HG02981 (cell line): Measurements from ENCODE around the gene IMP4.
A peak's percentile ranks its signal among the peaks of the same experiment; 100 is the strongest.
"Not testable (repeated sequence)": the region's sequence is repeated elsewhere in the genome, so short reads cannot be mapped to it uniquely, and the experiment has no call there.

Experiments used
- ATAC-seq: cut with Tn5 transposase; IDR thresholded peaks from one replicate; pipeline ENCODE4 v1.9.1; 2021; ENCODE audit warnings: mild to moderate bottlenecking, moderate library complexity; ENCODE audit not compliant: unreplicated experiment

IMP4 gene, protein sequence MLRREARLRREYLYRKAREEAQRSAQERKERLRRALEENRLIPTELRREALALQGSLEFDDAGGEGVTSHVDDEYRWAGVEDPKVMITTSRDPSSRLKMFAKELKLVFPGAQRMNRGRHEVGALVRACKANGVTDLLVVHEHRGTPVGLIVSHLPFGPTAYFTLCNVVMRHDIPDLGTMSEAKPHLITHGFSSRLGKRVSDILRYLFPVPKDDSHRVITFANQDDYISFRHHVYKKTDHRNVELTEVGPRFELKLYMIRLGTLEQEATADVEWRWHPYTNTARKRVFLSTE

GRCh38 chr2:130342533-130343275, at the start of gene IMP4:
Gene IMP4 (plus strand): TSS chr2:130342897. CDS start chr2:130342933, 36 bp downstream.
- ATAC-seq, result peak; percentile 85

- ATAC-seq, result no peak
Observed at GRCh38 chr2:130300258-130300969, 42.3 kb upstream of the IMP4 start.

DNA sequence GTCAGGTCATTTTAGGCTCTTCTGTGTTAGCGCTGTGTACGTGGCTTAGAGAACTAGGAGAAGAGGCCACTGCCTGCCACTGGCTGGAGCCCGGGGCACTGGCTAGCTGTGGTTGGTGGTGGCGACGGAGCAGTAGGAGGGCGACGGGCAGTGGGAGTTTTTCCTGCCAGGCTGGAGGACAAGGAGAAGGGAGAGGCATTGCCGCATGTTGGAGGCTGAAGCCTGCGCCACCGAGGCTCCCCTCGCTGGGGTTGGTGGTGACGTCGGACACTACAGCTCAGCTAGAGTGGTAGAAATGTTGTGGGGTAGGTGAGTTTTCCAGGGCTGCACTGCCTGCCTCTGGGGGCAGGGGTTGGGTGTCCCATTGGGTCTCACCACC, 41.7 kb upstream of the IMP4 start:
- ATAC-seq, result no peak

DNA sequence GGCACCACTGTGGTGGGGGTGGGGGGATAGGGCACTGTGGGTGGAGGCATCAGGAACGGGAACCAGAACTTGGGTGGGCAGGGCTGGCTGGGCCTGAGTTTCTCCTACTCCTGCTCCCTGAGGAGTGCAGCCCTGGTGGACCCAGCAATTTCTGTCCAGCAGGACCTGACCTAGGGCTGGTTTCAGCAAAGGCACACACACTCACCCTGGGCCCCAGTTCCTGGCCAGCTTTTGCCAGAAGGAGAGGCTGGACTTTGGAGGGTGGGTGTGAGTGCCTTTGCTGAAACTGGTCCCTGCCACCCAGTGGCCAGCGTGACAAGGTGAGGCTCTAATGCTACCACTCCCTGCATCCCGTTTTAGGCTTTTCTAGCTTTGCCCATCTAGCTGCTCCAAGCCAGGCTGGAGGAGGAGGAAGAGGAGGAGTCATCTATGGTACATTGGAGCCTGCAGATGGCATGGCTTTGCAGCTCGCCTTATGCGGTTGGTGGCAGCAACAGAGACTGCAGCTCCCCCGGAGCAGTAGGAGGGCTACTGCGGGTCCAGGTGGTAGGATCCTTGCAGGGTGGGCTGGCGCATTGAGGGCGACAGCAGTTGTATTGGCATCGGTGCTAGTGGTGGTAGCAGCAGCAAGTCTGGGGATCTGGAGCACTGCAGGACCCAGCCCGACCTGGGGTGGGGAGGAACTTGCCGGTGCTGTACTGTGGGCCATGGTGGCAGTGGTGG, 40.4 kb upstream of the IMP4 start:
- no peak for ATAC-seq

- no peak for ATAC-seq
Observed at GRCh38 chr2:130303169-130303568, 39.5 kb upstream of the IMP4 start.

DNA sequence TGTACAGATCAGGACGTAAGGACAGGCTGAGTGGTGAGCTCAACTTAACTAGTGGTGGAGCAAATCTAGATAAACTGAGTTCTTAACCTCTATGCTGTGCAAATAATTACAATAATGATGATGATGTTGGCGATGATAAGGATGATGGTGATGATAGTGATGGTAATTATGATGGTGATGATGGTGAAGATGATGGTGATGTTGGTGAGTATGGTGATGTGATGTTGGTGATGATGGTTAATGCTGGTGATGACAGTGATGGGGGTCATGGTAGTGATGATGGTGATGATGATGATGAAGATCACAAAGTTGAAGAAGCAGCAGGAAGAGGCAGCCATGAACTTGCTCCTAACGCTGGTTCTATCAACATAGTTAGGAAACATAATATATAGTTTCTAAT, 38.0 kb upstream of the IMP4 start:
- ATAC-seq, result no peak

GRCh38 chr2:130307850-130308249, 34.8 kb upstream of the IMP4 start:
- no peak for ATAC-seq

- no peak for ATAC-seq
Observed at GRCh38 chr2:130310881-130311280, 31.8 kb upstream of the IMP4 start.

- no peak for ATAC-seq
Observed at GRCh38 chr2:130313812-130314334, 28.8 kb upstream of the IMP4 start.

DNA sequence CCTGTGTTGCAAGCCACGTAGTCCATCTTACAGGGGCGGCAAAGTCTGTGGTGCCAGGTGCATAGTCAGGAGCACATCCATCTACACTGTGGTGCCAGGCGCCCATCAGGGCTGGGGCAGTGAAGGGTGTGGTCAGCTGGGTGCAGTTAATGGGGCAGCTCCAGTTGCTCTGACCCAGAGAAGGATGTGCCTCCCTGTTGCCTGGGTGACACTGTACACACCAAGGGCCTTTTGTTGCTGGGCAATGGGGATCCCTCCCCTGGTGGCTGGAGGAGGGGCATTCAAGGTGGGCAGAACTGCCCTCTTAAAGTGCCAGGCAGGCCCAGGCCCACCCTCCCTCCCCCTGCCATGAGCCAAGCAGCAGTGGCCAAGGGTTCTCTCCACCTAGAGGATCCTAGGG, 28.3 kb upstream of the IMP4 start:
- ATAC-seq, result no peak

DNA sequence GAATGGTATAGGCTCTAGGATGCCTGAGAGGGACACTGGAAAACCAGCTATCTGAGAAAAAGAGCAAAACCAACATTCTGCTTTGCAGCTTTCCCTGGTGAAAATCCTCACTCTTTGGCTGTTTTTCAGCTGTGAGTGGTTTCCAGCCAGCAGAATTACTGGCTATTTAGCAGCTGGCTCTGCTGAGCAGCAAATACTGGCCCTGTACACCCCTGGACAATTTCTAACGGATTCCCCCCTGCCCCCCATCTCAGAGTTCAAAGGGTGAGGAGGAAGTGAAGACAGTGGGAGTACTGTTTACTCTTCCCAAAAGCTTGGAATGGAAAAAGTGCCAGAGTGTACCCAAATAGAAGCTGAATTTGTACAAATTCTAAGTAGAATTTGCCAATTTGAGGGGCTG, 26.1 kb upstream of the IMP4 start:
- ATAC-seq, result no peak

- no peak for ATAC-seq
Observed at GRCh38 chr2:130318906-130319305, 23.8 kb upstream of the IMP4 start.

DNA sequence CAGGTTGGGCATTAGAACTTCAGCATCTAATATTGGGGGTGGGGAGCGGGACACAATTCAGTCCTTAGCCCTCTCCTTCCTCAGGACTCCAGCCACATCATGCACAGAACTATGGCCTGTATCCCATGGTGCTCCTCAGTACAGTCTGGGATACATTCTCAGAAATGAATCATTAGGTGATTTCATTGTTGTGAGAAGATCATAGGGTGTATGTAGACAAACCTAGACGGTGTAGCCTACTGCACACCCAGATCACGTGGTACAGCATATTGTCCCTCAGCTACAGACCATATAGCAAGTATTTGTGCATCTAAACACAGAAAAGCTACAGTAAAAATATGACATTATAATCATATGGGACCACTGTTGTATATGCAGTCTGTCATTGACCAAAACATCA, 23.2 kb upstream of the IMP4 start:
- no peak for ATAC-seq

- ATAC-seq, result no peak
Observed at GRCh38 chr2:130327703-130328527, 14.8 kb upstream of the IMP4 start.

GRCh38 chr2:130328710-130329109, 14.0 kb upstream of the IMP4 start:
- no peak for ATAC-seq

- peak; percentile 77 for ATAC-seq
Observed at GRCh38 chr2:130332271-130333073, 10.2 kb upstream of the IMP4 start.

DNA sequence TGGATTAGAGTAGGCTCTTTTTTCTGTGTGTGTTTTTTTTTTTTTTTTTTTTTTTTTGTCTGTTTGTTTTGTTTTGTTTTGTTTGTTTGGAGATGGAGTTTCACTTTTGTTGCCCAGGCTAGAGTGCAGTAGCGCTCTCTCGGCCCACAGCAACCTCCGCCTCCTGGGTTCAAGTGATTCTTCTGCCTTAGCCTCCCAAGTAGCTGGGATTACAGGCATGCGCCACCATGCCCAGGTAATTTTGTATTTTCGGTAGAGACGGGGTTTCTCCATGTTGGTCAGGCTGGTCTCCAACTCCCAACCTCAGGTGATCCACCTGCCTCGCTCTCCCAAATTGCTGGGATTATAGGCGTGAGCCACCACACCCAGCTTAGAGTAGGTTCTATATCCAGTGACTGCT, 9.4 kb upstream of the IMP4 start:
- ATAC-seq, result not testable (repeated sequence)

DNA sequence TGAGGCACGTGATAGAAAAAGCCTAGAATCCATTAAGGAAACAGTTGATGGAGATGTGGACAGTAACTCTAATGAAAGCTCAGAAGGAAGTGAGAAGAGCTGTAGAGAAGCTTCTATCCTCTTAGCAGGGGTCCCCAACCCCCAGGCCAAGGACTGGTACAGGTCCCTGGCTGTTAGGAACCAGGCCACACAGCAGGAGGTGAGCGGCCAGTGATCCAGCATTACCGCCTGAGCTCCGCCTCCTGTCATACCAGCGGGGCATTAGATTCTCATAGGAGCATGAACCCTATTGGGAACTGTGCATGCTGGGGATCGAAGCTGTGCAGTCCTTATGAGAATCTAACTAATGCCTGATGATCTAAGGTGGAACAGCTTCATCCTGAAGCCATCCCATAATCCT, 8.7 kb upstream of the IMP4 start:
- no peak for ATAC-seq

GRCh38 chr2:130335226-130335625, 7.5 kb upstream of the IMP4 start:
- no peak for ATAC-seq
